ENCODE results near the gene MATK.
A peak's percentile ranks its signal among the peaks of the same experiment; 100 is the strongest.
"Not testable (repeated sequence)": the region's sequence is repeated elsewhere in the genome, so short reads cannot be mapped to it uniquely, and the experiment has no call there.

MATK gene

GRCh38 chr19:3785938-3786824, at the start of gene MATK:
MATK (minus strand) TSS chr19:3786381; CDS start chr19:3785135, 1,246 bp downstream.
- peak; percentile 30 to 57 for DNase-seq

GRCh38 chr19:3835055-3835435, 48.9 kb upstream of the MATK start:
- DNase-seq: no peak

GRCh38 chr19:3834349-3835054, 48.3 kb upstream of the MATK start:
- DNase-seq: no peak

- DNase-seq: no peak
Observed at GRCh38 chr19:3833578-3834348, 47.6 kb upstream of the MATK start.

GRCh38 chr19:3832001-3832400, 45.8 kb upstream of the MATK start:
- DNase-seq: no peak

- DNase-seq: no peak
Observed at GRCh38 chr19:3831601-3832000, 45.4 kb upstream of the MATK start.

- no peak for DNase-seq
Observed at GRCh38 chr19:3830621-3831589, 44.7 kb upstream of the MATK start.

GRCh38 chr19:3827306-3827705, 41.1 kb upstream of the MATK start:
- no peak for DNase-seq

GRCh38 chr19:3826163-3826562, 40.0 kb upstream of the MATK start:
- no peak for DNase-seq

- no peak for DNase-seq
Observed at GRCh38 chr19:3825286-3825956, 39.2 kb upstream of the MATK start.

GRCh38 chr19:3823350-3823713, 37.2 kb upstream of the MATK start:
- no peak for DNase-seq

- no peak for DNase-seq
Observed at GRCh38 chr19:3822683-3823349, 36.6 kb upstream of the MATK start.

- DNase-seq: peak; percentile 68 to 73
Observed at GRCh38 chr19:3821857-3822364, 35.7 kb upstream of the MATK start.

- no peak for DNase-seq
Observed at GRCh38 chr19:3821156-3821555, 35.0 kb upstream of the MATK start.

- DNase-seq: no peak
Observed at GRCh38 chr19:3819989-3820388, 33.8 kb upstream of the MATK start.

GRCh38 chr19:3818918-3819317, 32.7 kb upstream of the MATK start:
- DNase-seq: no peak

- DNase-seq: peak; percentile 40 to 71
Observed at GRCh38 chr19:3818466-3818865, 32.3 kb upstream of the MATK start.

- DNase-seq: no peak
Observed at GRCh38 chr19:3817761-3818160, 31.6 kb upstream of the MATK start.

- no peak for DNase-seq
Observed at GRCh38 chr19:3816566-3817218, 30.5 kb upstream of the MATK start.

- not testable (repeated sequence) for DNase-seq
Observed at GRCh38 chr19:3816148-3816547, 30.0 kb upstream of the MATK start.

Measured in Kasumi-1 (cell line).